Upper lobe of left lung (tissue), 4 donors: ENCODE measurements around the gene PACSIN1.

Experiments used
- EP300 ChIP-seq, 4 donors: sonication (generic); formaldehyde crosslinking; IDR thresholded peaks; one replicate each; pipeline ENCODE4 v1.5.1; 2017; ENCODE audit warnings: antibody characterized with exemption in 4 of 4, control low read depth in 2 of 4
- POLR2A ChIP-seq, 4 donors: fragments of 450-650 bp; IDR thresholded peaks; one replicate each; pipeline ENCODE4 v1.5.1; 2016 to 2017; ENCODE audit warnings: antibody characterized with exemption in 4 of 4, mild to moderate bottlenecking in 2 of 4
- POLR2AphosphoS5 ChIP-seq, 2 donors: sonication (generic); formaldehyde crosslinking; IDR thresholded peaks; one replicate each; pipeline ENCODE4 v1.5.1; 2017; ENCODE audit warnings: antibody characterized with exemption in 2 of 2
- TF ChIP-seq, protein P1 (sequence below), 6 experiments: fragments of 450-650 bp in 4 of 6; fragments of 200-600 bp in 2 of 6; sonication (generic) in 2 of 6; IDR thresholded peaks; one replicate each; pipeline ENCODE4 v1.5.1; 2016 to 2019; ENCODE audit warnings: antibody characterized with exemption in 6 of 6

DNA sequence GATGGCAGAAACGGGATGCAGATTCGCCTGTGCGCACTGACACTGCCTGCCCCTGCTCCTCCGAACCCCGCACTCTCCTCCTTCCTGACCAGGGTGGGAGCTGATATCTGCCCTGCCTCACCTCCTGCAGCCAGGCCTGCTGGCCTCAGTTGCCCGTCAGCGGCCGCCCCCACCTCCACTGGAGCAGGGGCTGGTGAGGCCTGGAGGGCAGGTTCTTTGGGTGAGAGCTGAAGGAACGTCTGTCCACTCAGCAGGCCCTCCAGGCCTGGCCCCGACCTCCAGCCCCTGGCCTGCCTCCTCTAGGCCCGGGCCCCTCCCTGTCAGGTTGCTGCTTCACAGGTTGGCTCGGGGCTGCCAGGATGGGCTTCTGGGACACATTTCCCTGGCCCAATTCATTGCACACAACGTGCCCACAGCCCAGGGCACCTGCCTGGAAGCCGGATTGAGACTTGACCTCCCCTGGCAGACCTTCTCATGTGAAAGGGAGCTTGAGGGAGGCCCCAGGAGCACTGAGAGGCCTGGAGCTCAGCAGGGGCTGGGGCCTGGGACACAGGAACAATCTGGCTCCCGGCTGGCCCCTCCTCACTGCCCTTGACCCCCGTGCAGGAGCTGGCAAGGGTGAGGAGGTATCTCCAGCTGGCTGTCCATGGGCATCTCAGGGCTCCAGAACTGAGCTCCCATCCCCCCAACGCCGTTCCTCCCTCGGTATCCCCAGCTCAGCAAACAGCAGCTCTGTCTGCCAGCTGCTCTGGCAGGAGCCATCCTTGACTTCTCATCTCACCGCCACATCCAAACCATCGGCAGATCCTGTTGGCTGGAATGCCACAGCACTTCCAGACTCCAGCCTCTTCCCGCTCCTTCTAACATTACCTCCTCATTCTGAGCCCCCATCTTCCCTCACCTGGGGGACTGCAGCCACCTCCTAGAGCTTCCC lies 50.8 kb downstream of the PACSIN1 start:
- TF ChIP-seq POLR2AphosphoS5 (IDR thresholded peaks at IDR 0.05), result no peak
- TF ChIP-seq EP300 (IDR thresholded peaks at IDR 0.05), result no peak
- TF ChIP-seq, protein P1, sequence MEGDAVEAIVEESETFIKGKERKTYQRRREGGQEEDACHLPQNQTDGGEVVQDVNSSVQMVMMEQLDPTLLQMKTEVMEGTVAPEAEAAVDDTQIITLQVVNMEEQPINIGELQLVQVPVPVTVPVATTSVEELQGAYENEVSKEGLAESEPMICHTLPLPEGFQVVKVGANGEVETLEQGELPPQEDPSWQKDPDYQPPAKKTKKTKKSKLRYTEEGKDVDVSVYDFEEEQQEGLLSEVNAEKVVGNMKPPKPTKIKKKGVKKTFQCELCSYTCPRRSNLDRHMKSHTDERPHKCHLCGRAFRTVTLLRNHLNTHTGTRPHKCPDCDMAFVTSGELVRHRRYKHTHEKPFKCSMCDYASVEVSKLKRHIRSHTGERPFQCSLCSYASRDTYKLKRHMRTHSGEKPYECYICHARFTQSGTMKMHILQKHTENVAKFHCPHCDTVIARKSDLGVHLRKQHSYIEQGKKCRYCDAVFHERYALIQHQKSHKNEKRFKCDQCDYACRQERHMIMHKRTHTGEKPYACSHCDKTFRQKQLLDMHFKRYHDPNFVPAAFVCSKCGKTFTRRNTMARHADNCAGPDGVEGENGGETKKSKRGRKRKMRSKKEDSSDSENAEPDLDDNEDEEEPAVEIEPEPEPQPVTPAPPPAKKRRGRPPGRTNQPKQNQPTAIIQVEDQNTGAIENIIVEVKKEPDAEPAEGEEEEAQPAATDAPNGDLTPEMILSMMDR (IDR thresholded peaks at IDR 0.05), result no peak
- no peak for TF ChIP-seq POLR2A (IDR thresholded peaks at IDR 0.05)
